IMR-90 (cell line): ENCODE measurements around the gene PCDHGB7.

ENCODE experiments used
- CEBPB ChIP-seq: IDR thresholded peaks from 2 replicates; pipeline ENCODE4 v1.6.1; 2012; ENCODE audit warnings: low read depth, low read length, improper control_type of control experiment
- CTCF ChIP-seq: conservative IDR thresholded peaks from 2 replicates; pipeline ENCODE4 v1.5.1; 2012; ENCODE audit warnings: mild to moderate bottlenecking, low read depth, low read length, improper control_type of control experiment
- FOS ChIP-seq: fragments of 150-350 bp; IDR thresholded peaks from 2 replicates; pipeline ENCODE4 v1.6.1; 2016; ENCODE audit warnings: low read depth, low read length
- MAZ ChIP-seq: IDR thresholded peaks from 2 replicates; pipeline ENCODE4 v1.6.1; 2012; ENCODE audit warnings: low read depth, mild to moderate bottlenecking, low read length, improper control_type of control experiment, moderate library complexity, borderline replicate concordance
- MXI1 ChIP-seq: IDR thresholded peaks from 2 replicates; pipeline ENCODE4 v1.6.1; 2012; ENCODE audit warnings: low read depth, mild to moderate bottlenecking, low read length, moderate library complexity, borderline replicate concordance
- NFE2L2 ChIP-seq: fragments of 150-350 bp; IDR thresholded peaks from 2 replicates; pipeline ENCODE4 v1.6.1; 2016; ENCODE audit warnings: low read depth, mild to moderate bottlenecking, low read length
- POLR2A ChIP-seq: IDR thresholded peaks from 2 replicates; pipeline ENCODE4 v1.6.1; 2012; ENCODE audit warnings: mild to moderate bottlenecking, low read depth, low read length
- RAD21 ChIP-seq: IDR thresholded peaks from 2 replicates; pipeline ENCODE4 v1.6.1; 2012; ENCODE audit warnings: low read length, improper control_type of control experiment
- SMC3 ChIP-seq: fragments of 150-350 bp; IDR thresholded peaks from 2 replicates; pipeline ENCODE4 v1.6.1; 2016; ENCODE audit warnings: low read depth, mild to moderate bottlenecking, antibody characterized with exemption, low read length, moderate library complexity

GRCh38 chr5:141427783-141428426 is 10.4 kb downstream of the PCDHGB7 start:
- TF ChIP-seq CTCF (no peak), SMC3 (no peak), FOS (no peak), POLR2A (no peak), CEBPB (no peak), MAZ (no peak), NFE2L2 (no peak), RAD21 (no peak), MXI1 (no peak)
